PC-9 (cell line): Measurements from ENCODE around the gene CMTR1. TPM values are rescaled to one million over a fixed set of nuclear protein-coding genes. Genes with fewer than 3 reads are reported as not detected.

Experiments used
- BruUV-seq: library from RNA; stranded (reverse); fragments of 400-500 nt; replicated peaks from 2 replicates; lab custom pipeline; 2021; lab: Mats Ljungman, UMichigan
- CTCF ChIA-PET: fragments of 300-600 bp; sonication (Branson Sonifier 250); formaldehyde crosslinking; loops from one replicate; lab custom pipeline; 2022; ENCODE audit warnings: antibody characterized with exemption; lab: Charles Lee
- POLR2A ChIA-PET: fragments of 300-600 bp; sonication (Branson Sonifier 250); formaldehyde crosslinking; loops from one replicate; lab custom pipeline; 2022; ENCODE audit warnings: antibody characterized with exemption; ENCODE audit not compliant: unreplicated experiment; lab: Charles Lee
- DNase-seq, 2 experiments: peaks; one replicate each; pipeline versions ENCODE4 v3.0.0 to v3.0.0-alpha.2; 2015 to 2022; ENCODE audit warnings: mixed read lengths in 1 of 2
- H2AFZ ChIP-seq: fragments of 200-600 bp; sonication (generic); 2 replicates; pipeline ENCODE4 v1.8.1; 2017; ENCODE audit warnings: antibody characterized with exemption
- H3F3A ChIP-seq: fragments of 200-600 bp; sonication (generic); 2 replicates; pipeline ENCODE4 v1.8.1; 2017; ENCODE audit warnings: antibody characterized with exemption, mild to moderate bottlenecking, low read depth; ENCODE audit not compliant: insufficient read depth
- H3K27ac ChIP-seq: fragments of 200-600 bp; sonication (generic); 2 replicates; pipeline ENCODE4 v1.6.1; 2016; ENCODE audit warnings: mixed run types
- H3K27me3 ChIP-seq: fragments of 200-600 bp; sonication (generic); 2 replicates; pipeline ENCODE4 v1.6.1; 2016; ENCODE audit warnings: low read depth, mixed run types; ENCODE audit not compliant: insufficient read depth
- H3K36me3 ChIP-seq: fragments of 200-600 bp; sonication (generic); 2 replicates; pipeline ENCODE4 v1.6.1; 2016; ENCODE audit warnings: low read depth, mixed run types
- H3K4me1 ChIP-seq: fragments of 200-600 bp; sonication (generic); replicated peaks from 2 replicates; pipeline ENCODE4 v1.6.1; 2016; ENCODE audit warnings: mixed run types; ENCODE audit not compliant: insufficient read depth
- H3K4me2 ChIP-seq: fragments of 200-600 bp; sonication (generic); 2 replicates; pipeline ENCODE4 v1.6.1; 2017; ENCODE audit warnings: mixed run types
- H3K4me3 ChIP-seq: fragments of 200-600 bp; sonication (generic); 2 replicates; pipeline ENCODE4 v1.6.1; 2016; ENCODE audit warnings: mixed run types
- H3K79me2 ChIP-seq: fragments of 200-600 bp; sonication (generic); 2 replicates; pipeline ENCODE4 v1.6.1; 2017; ENCODE audit warnings: low read depth, mixed run types
- H3K9me2 ChIP-seq: fragments of 200-600 bp; sonication (generic); 2 replicates; pipeline ENCODE4 v1.8.1; 2017; ENCODE audit warnings: mild to moderate bottlenecking; ENCODE audit not compliant: insufficient read depth
- H3K9me3 ChIP-seq: fragments of 200-600 bp; sonication (generic); 2 replicates; pipeline ENCODE4 v1.8.1; 2016; ENCODE audit warnings: low read depth; ENCODE audit not compliant: insufficient read depth
- H4K20me1 ChIP-seq: fragments of 200-600 bp; sonication (generic); 2 replicates; pipeline ENCODE4 v1.8.1; 2017; ENCODE audit not compliant: insufficient read depth
- EZH2 ChIP-seq: fragments of 200-600 bp; sonication (generic); IDR thresholded peaks from 2 replicates; pipeline ENCODE4 v1.8.0; 2017; ENCODE audit warnings: antibody characterized with exemption, low read depth
- intact Hi-C: fragments of 100-400 bp; cut with micrococcal nuclease; formaldehyde crosslinking; loops from one replicate; pipeline ENCODE4 v1.10.0; 2022; ENCODE audit not compliant: unreplicated experiment
- total RNA-seq: library from RNA; stranded (reverse); gene quantifications from 2 replicates; pipeline ENCODE4 v1.2.3, GENCODE V29; 2021
- TF ChIP-seq, protein P1 (sequence below): fragments of 200-600 bp; sonication (generic); conservative IDR thresholded peaks from 2 replicates; pipeline ENCODE4 v1.6.1; 2017; ENCODE audit warnings: mixed run types, antibody characterized with exemption, mild to moderate bottlenecking, moderate library complexity

The CMTR1 gene
- total RNA-seq, 1 experiment from 2014 or later, result 28.3 TPM

DNA sequence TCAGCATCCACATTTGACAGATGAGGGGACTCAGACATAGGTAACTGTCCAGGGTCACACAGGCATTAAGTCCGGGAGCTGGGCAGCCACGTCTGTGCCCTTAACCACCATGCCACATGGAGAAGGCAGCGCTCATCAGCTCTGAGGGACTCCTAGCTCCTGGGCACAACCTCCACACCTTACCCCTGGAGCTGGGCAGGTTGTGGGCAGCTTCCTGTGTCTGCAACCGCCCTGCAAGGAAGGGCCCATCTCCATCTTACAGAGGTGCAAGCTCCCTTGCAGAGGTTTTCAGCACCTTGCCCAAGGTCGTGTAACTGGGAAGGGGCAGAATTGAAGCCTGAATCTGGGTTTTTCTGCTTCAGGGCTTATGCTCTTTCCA lies 58.8 kb downstream of the CMTR1 start:
- ChIA-PET POLR2A (interaction anchor here (0.5 to 0.7 kb wide), 2 partner anchors 27 to 651 kb away, joined by 4 to 7 read pairs; no protein-coding TSS in a partner anchor), CTCF (no interaction called here)
- Histone ChIP-seq H3F3A (no peaks in the 10 kb centered on the region), H3K4me2 (no peak overlapping the region), H3K4me1 (no peaks in the 10 kb centered on the region), H3K9me3 (no peaks in the 10 kb centered on the region), H3K27ac (no peak overlapping the region), H3K36me3 (no peaks in the 10 kb centered on the region), H3K79me2 (no peaks in the 10 kb centered on the region), H3K27me3 (no peaks in the 10 kb centered on the region), H3K4me3 (no peak overlapping the region), H2AFZ (no peak overlapping the region), H4K20me1 (no peaks in the 10 kb centered on the region), H3K9me2 (no peaks in the 10 kb centered on the region)
- DNase-seq, result no peak
- intact Hi-C loops, result no loop called here
- no TSS peak for BruUV-seq
- TF ChIP-seq, protein P1, sequence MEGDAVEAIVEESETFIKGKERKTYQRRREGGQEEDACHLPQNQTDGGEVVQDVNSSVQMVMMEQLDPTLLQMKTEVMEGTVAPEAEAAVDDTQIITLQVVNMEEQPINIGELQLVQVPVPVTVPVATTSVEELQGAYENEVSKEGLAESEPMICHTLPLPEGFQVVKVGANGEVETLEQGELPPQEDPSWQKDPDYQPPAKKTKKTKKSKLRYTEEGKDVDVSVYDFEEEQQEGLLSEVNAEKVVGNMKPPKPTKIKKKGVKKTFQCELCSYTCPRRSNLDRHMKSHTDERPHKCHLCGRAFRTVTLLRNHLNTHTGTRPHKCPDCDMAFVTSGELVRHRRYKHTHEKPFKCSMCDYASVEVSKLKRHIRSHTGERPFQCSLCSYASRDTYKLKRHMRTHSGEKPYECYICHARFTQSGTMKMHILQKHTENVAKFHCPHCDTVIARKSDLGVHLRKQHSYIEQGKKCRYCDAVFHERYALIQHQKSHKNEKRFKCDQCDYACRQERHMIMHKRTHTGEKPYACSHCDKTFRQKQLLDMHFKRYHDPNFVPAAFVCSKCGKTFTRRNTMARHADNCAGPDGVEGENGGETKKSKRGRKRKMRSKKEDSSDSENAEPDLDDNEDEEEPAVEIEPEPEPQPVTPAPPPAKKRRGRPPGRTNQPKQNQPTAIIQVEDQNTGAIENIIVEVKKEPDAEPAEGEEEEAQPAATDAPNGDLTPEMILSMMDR, result no peak
- no peak for TF ChIP-seq EZH2

DNA sequence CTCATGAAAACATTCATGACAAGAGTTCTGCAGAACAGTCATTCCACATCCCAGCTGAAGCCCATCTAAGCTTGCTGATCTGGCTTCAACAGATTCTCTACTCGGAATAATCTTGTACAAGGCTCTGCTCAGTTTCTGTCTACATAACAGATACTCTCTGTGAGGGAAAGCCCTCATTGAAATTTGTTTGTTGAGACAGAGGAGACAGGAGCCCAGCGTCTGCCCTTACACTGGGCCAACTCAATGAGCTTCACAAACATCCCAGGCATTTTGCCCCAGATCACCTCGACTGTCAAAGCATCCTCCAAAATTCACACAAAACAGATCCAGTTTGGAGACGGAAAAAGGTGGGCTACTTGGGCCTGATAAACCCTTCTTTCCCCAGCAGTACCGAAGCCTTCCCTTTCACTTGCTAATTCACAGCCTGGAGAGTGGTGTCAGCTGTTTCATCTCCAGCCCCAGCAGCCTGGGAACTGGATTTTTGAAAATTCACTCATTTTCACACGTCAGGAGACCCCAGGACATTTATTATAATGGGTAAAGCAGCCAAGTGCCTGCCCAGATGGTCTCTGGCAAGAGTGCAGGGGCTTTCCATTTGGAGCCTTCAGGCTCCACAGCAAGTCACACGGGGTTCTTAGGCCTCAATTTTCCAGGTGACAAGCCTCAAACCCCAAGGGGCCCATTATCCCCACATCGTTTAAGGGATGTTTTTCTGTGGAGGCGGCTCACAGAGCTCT lies 59.4 kb downstream of the CMTR1 start:
- H3F3A ChIP-seq, result no peaks in the 10 kb centered on the region
- TF ChIP-seq, protein P1, result no peak
- no peak for TF ChIP-seq EZH2
- H3K79me2 ChIP-seq, result no peaks in the 10 kb centered on the region
- H3K9me3 ChIP-seq, result no peaks in the 10 kb centered on the region
- no peak overlapping the region for H3K27ac ChIP-seq
- H3K27me3 ChIP-seq, result no peaks in the 10 kb centered on the region
- H3K9me2 ChIP-seq, result no peaks in the 10 kb centered on the region
- no peak overlapping the region for H3K4me3 ChIP-seq
- BruUV-seq, result no TSS peak
- POLR2A ChIA-PET, result interaction anchor here (0.5 to 0.7 kb wide), 2 partner anchors 27 to 650 kb away, joined by 4 to 7 read pairs; no protein-coding TSS in a partner anchor
- no peaks in the 10 kb centered on the region for H3K4me1 ChIP-seq
- DNase-seq, result no peak
- H3K36me3 ChIP-seq, result no peaks in the 10 kb centered on the region
- no peak overlapping the region for H2AFZ ChIP-seq
- no peak overlapping the region for H3K4me2 ChIP-seq
- CTCF ChIA-PET, result interaction anchor here (0.6 kb wide), 1 partner anchor 12 kb away, joined by 3 read pairs; no protein-coding TSS in a partner anchor
- H4K20me1 ChIP-seq, result no peaks in the 10 kb centered on the region
- intact Hi-C loops, result no loop called here

DNA sequence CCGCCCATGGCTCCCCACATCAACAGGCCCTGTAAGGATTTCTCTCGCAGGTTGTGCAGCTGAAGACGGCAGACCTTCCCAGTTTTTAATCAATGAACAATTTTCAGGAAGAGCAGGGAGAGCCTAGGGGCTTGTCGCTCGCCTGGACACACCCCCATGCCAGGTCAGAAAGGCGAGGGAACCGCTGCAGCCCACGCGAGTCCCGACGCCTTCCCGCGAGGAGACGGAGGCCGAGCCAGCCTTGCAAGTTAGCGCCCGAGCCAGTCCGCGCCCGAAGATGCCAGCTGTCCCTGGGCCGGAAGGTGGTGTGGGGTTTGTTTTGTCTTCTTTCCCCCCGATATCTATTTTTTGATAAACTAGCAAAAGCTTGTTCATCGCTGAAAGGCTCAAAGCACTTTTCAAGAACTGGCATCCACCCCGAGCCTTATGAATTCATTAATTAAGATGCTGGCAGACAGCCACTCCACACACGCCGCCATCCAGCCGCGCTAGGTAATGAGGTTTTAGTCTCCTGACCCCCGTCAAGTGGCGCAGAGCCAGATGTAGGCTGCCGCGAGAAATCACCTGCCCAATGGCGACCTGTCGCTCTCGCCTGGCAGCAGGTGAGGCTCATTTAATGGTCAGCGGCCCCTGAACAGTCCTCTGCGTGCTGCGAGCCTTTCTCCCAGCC lies 60.1 kb downstream of the CMTR1 start:
- no TSS peak for BruUV-seq

More for the DNA sequence above, 60.1 kb downstream of the CMTR1 start:
- H4K20me1 ChIP-seq, result no peaks in the 10 kb centered on the region
- no peak overlapping the region for H3K4me2 ChIP-seq
- no peaks in the 10 kb centered on the region for H3K9me3 ChIP-seq
- no peak overlapping the region for H3K4me3 ChIP-seq
- intact Hi-C loops, result no loop called here
- H3K27me3 ChIP-seq, result no peaks in the 10 kb centered on the region
- no peaks in the 10 kb centered on the region for H3K4me1 ChIP-seq
- no peak for TF ChIP-seq EZH2
- TF ChIP-seq, protein P1, result no peak
- no peak overlapping the region for H3K27ac ChIP-seq
- DNase-seq, result no peak
- no peaks in the 10 kb centered on the region for H3K9me2 ChIP-seq
- CTCF ChIA-PET, result no interaction called here
- H3K79me2 ChIP-seq, result no peaks in the 10 kb centered on the region
- H3F3A ChIP-seq, result no peaks in the 10 kb centered on the region
- no peak overlapping the region for H2AFZ ChIP-seq
- H3K36me3 ChIP-seq, result no peaks in the 10 kb centered on the region
- POLR2A ChIA-PET, result no interaction called here
